Mesodermal cell (in vitro differentiated cells): ENCODE measurements around the gene YBX3.
A peak's percentile ranks its signal among the peaks of the same experiment; 100 is the strongest.

Source experiments
- H3K27ac ChIP-seq: 2 replicates; pipeline ENCODE4 v1.7.0; 2013; ENCODE audit warnings: mild to moderate bottlenecking, low read depth, low read length, moderate library complexity; ENCODE audit not compliant: severe bottlenecking
- H3K36me3 ChIP-seq: 2 replicates; pipeline ENCODE4 v1.7.1; 2013; ENCODE audit warnings: mild to moderate bottlenecking, low read length, moderate library complexity; ENCODE audit not compliant: control insufficient read depth, insufficient read depth
- H3K4me1 ChIP-seq: one replicate; pipeline ENCODE4 v1.7.1; 2013; ENCODE audit warnings: mild to moderate bottlenecking, low read length; ENCODE audit not compliant: insufficient read depth, control insufficient read depth, poor library complexity, severe bottlenecking
- H3K4me3 ChIP-seq: 2 replicates; pipeline ENCODE4 v1.7.0; 2013; ENCODE audit warnings: low read length, control low read depth, mild to moderate bottlenecking; ENCODE audit not compliant: insufficient read depth, poor library complexity, severe bottlenecking; ENCODE audit errors: extremely low read depth
- H3K9me3 ChIP-seq: 2 replicates; pipeline ENCODE4 v1.7.1; 2013; ENCODE audit warnings: mild to moderate bottlenecking, low read length, moderate library complexity; ENCODE audit not compliant: control insufficient read depth
- WGBS, 2 experiments: methylation state at CpG; one replicate each; pipeline ENCODE4 v1.1.5; 2013; ENCODE audit warnings: missing lambda C conversion rate in 2 of 2; ENCODE audit not compliant: insufficient coverage in 2 of 2; 5-methylcytosine and 5-hydroxymethylcytosine counted together

Gene YBX3

DNA sequence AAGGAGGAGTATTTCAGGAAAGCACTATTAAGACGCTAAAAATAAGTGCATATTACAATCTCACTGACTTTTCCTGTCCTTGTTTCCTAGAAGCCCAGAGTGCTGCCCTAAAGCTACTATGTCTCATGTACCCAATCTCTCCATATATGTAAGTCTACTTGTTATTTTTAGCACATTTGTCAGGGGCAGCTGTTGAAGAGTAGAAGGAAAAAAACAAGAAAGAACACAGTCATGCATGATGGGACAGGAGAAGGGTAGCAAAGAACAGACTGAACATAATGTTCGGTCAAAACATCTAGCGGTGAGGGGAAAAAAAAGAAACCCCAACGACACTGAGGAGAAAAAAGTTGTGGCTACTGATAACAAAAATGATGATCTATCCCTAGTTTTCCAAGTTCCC lies 14.3 kb downstream of the YBX3 start:
- 60 to 100% methylated on average over 1 of the region's 4 CpGs for WGBS, 2 experiments
- H3K4me1 ChIP-seq: no peaks in the 10 kb centered on the region
- no peak overlapping the region for H3K27ac ChIP-seq
- no peaks in the 10 kb centered on the region for H3K9me3 ChIP-seq
- peaks cover 88% of the 10 kb centered on the region for H3K36me3 ChIP-seq
- no peak overlapping the region for H3K4me3 ChIP-seq

DNA sequence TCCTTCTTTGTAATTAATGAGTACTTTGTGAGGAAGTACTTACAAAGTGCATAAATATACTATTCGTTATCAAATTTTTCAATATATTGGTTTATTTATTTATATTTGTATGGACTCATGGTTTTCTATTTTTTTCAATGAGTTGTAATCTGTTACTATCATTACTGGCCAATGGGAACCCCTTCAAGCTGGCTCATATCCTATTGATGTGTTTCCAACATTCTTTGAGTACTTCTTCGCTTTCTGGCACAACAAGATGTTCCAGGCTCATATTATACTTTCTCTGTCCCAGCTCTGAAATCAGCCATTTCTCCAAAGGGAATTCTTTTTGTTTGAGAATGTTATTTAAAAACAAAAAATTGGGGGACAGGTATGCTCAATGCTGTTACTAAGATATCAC lies 17.5 kb downstream of the YBX3 start:
- Histone ChIP-seq H3K4me1 (no peaks in the 10 kb centered on the region), H3K36me3 (peaks cover 89% of the 10 kb centered on the region), H3K9me3 (no peaks in the 10 kb centered on the region), H3K27ac (no peak overlapping the region), H3K4me3 (no peak overlapping the region)
- no CpG with 5 or more reads among the region's 2 CpGs for WGBS, 2 experiments

DNA sequence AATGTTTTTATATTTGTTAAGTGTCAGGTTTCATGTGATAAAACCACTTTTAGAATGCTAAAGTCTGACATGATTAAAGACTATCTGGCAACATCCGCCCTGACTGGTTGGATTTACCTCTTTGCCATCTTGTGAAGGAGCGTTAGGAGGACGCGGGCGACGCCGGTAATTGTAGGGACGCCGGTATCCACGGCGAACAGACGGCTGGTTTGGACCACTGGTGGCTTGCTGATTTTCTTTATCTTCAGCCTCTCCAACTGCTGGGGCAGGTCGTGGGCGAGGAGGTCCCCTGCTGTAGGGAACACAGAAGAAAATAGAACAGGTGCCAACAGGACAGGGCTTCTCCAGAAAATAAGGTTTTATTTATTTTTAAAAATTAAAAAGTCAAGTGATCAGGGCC lies 21.3 kb downstream of the YBX3 start:
- Histone ChIP-seq H3K27ac (no peak overlapping the region), H3K36me3 (peaks cover 74% of the 10 kb centered on the region), H3K4me1 (no peaks in the 10 kb centered on the region), H3K4me3 (no peak overlapping the region), H3K9me3 (no peaks in the 10 kb centered on the region)
- 97 to 100% methylated on average over 7 of the region's 14 CpGs for WGBS, 2 experiments

DNA sequence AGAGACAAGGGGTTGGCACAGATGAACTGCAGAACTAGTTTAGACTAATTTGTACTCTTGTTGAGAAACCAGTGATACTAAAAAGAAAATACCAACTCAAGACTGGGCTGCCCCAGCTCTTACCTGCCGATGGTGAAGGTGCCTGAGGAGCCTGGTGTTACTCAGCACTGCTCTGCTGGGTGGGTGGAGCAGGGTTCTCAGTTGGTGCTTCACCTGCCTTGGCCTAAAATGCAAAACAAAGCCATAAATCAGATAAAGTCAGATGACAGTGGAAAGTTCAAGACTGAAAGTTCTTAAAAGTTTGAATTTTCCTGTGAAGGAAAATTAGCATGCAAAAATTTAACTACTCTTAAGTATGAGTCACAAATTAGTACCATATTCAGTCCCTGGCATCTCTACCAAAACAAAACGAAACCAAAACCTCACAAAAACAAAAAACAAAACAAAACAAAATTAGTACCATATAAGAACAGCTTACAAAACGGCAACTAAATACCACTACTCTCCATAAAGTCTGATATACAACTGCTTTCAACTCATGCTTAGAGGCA lies 21.9 kb downstream of the YBX3 start:
- peaks cover 74% of the 10 kb centered on the region for H3K36me3 ChIP-seq
- H3K9me3 ChIP-seq: no peaks in the 10 kb centered on the region
- no peak overlapping the region for H3K4me3 ChIP-seq
- 83 to 92% methylated on average over 2 of the region's 3 CpGs for WGBS, 2 experiments
- H3K27ac ChIP-seq: no peak overlapping the region
- no peaks in the 10 kb centered on the region for H3K4me1 ChIP-seq

DNA sequence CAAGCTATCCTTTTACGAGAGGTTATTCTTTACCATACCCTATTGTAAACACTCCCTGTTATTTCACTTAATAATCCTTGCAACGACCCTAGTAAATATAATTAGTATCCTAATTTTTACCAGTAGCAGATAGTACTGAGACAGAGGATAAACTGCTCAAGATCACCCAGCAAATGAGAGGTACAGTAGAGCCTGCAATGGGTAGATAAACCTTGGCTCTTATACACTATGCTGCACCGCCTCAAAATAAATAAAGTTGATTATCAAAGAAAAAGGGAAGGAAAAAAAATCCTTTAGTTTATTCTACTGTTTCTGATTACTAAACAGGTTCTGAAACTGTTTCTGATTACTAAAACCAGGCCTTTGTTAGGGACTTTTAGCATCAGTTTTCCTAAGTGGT lies 22.5 kb downstream of the YBX3 start:
- Histone ChIP-seq H3K36me3 (peaks cover 74% of the 10 kb centered on the region), H3K9me3 (no peaks in the 10 kb centered on the region), H3K4me3 (no peak overlapping the region), H3K4me1 (no peaks in the 10 kb centered on the region), H3K27ac (no peak overlapping the region)
- WGBS, 2 experiments: 100% methylated on average over 1 of the region's 3 CpGs; no CpG with 5 or more reads in 1 of the 2 experiments

DNA sequence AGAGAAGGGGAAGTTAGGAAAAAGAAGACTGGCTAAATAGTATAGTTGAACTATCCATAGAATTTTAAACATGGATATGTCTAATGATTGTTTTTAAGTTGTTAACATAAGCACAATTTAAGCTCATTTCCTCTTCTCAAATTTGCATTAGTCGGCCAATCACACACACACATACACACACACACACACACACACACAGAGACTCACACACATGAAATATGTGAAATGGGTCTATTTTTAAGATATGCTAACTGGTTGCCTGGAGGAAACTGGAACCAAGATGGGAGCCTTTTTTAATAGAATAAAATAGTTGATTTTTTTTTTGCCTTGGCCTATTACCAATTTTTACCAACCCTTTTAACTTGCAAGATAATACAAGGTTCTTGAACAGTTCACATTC lies 25.3 kb downstream of the YBX3 start:
- no peak overlapping the region for H3K4me3 ChIP-seq
- WGBS, 2 experiments: no CpG with 5 or more reads among the region's 1 CpG
- H3K9me3 ChIP-seq: no peaks in the 10 kb centered on the region
- H3K36me3 ChIP-seq: peaks cover 61% of the 10 kb centered on the region
- H3K4me1 ChIP-seq: no peaks in the 10 kb centered on the region
- no peak overlapping the region for H3K27ac ChIP-seq

DNA sequence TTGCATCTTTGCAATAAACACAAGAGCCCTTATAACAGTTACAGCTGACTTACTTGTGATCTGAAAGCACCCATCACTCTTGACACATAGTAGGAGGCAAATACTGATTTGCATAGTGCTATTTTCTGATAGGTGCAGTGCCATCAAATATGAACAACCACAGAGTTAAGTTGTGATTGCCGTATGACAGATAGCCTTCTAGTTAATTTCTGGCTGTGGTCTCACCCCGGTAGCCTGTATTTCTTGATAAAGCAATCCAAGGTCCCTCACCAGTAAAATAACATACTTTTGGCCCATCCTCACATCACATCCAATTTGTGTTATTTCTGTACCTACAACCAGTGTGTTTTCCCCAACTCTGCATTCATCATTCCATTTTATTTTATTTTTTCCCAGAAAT lies 26.0 kb downstream of the YBX3 start:
- Histone ChIP-seq H3K36me3 (peaks cover 54% of the 10 kb centered on the region), H3K4me1 (no peaks in the 10 kb centered on the region), H3K27ac (no peak overlapping the region), H3K9me3 (no peaks in the 10 kb centered on the region), H3K4me3 (no peak overlapping the region)
- 93 to 100% methylated on average over 2 of the region's 2 CpGs for WGBS, 2 experiments

DNA sequence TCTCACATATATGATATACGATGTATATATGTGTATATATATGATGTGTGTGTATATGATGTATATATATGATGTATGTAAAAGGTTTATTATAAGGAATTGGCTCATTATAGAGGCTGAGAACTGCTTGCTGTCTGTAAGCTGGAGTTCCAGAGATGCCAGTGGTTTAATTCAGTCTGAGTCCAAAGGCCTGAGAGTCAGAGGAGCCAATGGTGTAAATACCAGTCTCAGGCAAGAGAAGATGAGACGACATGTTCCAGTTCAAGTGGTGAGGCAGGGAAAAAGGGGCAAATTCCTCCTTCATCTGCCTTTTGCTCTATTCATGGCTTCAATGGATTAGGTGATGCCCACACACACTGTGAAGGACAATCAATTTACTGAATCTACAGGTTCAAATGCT lies 32.2 kb downstream of the YBX3 start:
- WGBS, 2 experiments: 82 to 100% methylated on average over 1 of the region's 2 CpGs
- Histone ChIP-seq H3K27ac (no peak overlapping the region), H3K4me1 (no peaks in the 10 kb centered on the region), H3K36me3 (peaks cover 13% of the 10 kb centered on the region), H3K4me3 (no peak overlapping the region), H3K9me3 (no peaks in the 10 kb centered on the region)

DNA sequence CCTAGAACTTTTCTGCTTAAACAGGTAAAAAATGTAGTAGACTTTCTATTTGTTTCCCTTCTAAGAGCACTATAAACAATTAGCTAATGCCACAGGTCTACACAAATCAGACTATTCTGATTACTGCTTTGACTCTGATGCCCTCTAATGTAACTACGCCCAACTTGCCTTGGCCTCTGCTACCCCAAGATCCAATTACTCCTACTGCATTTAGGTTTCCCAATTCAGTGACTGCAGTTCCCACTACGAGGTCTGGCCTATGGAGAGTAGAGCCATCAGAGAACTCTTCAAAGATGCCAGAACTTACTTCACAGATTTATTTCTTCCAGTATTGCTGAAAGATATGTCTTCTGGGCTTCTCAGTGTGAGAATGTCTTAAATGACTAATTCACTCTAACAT lies 34.0 kb downstream of the YBX3 start:
- 86 to 100% methylated on average over 1 to 2 of the region's 2 CpGs for WGBS, 2 experiments
- no peak overlapping the region for H3K27ac ChIP-seq
- no peaks in the 10 kb centered on the region for H3K9me3 ChIP-seq
- no peaks in the 10 kb centered on the region for H3K4me1 ChIP-seq
- no peak overlapping the region for H3K4me3 ChIP-seq
- H3K36me3 ChIP-seq: no peaks in the 10 kb centered on the region

DNA sequence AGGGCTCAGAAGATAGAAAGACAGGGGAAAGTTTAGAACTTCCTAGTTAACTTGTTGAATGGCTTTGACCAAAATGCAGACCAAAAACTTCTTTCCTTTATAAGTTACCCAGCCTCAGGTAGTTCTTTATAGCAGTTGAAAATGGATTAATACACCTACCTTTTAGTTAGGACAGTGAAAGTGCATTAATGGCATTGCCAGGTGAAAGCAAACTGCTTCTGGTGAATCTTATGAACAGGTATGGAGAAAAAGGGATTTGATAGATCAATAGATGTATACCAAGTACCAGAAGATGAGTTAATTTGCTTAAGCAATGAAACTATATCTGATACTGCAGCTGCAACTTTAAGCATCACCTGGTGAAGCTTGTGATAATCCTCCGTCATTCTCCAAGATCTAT lies 35.1 kb downstream of the YBX3 start:
- Histone ChIP-seq H3K27ac (no peak overlapping the region), H3K4me1 (no peaks in the 10 kb centered on the region), H3K36me3 (no peaks in the 10 kb centered on the region), H3K9me3 (no peaks in the 10 kb centered on the region), H3K4me3 (no peak overlapping the region)
- no CpG with 5 or more reads among the region's 1 CpG for WGBS, 2 experiments

DNA sequence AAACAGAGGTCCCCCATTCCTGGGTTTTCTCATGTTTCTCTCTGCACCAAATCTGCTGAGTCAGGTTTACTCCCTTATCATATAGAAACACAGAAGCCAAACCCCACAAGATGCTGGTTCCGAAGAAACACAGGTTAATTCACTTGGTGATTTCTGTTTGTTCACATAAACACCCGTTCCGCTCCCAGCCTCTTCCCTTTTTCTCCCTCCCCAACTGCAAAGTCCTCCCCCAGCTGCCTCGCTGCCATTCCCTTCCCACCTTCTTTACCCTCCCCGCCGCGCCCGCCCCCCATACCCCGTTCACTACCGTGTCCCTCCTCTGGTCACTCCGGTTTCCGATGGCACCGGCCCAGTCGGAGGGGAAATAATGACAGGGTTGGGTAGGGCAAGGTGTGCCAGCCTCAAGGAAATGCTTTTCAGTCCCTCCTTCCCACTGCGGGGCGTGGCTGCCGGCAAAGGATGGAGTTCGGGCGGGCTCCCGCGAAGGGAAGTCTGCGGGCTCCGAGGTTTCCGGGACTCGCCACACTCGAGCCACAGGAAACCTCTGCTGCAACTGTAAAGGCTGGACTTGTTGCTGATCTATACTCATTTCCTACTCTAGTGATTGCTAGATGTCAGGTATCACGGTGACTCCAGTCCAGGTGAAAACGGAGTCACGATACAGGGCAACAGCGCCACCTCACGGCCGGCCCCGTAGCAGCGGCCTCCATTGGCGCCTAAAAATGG lies 49.3 kb downstream of the YBX3 start, which contains the start of gene STYK1:
TSS of gene STYK1 (minus strand) at position 394 of the 726 bp plus-strand sequence. CDS start 39,434 bp downstream, outside the sequence.
- Histone ChIP-seq H3K4me3 (peak within 1 kb of the TSS; percentile 42), H3K27ac (no peak within 1 kb of the TSS), H3K9me3 (no peaks in the 10 kb centered on the region), H3K36me3 (no peaks in the 10 kb centered on the region), H3K4me1 (no peaks in the 10 kb centered on the region)
- WGBS, 2 experiments: 2% methylated on average over 15 to 25 of the region's 35 CpGs
